HG03196 (cell line): ENCODE data around the gene HS3ST2.
"Not testable (repeated sequence)": the region's sequence is repeated elsewhere in the genome, so short reads cannot be mapped to it uniquely, and the experiment has no call there.

ENCODE experiments used
- ATAC-seq: cut with Tn5 transposase; IDR thresholded peaks from one replicate; pipeline ENCODE4 v1.9.1; 2021; ENCODE audit not compliant: unreplicated experiment

Gene HS3ST2

GRCh38 chr16:22874394-22874793 is 60.4 kb downstream of the HS3ST2 start:
- ATAC-seq, result no peak

DNA sequence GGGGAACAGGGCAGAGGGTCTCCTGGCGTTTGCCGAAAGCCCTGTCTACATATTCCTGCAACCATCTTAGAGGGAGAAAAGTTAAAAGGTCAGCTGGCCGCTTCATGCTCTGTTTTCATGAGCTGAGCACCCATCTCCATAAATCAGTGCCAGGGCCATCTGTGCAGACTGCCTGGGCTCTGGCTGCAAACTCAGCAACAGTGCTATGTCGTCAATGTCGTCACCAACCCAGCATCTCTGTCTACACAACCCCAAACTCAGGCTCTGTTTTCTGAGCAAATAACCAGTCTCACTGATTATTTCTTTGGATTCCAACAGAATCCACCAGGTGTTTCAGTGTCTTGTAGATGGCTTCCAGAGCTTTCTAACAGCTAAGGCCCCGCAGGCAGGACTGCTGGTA is 65.0 kb downstream of the HS3ST2 start:
- no peak for ATAC-seq

DNA sequence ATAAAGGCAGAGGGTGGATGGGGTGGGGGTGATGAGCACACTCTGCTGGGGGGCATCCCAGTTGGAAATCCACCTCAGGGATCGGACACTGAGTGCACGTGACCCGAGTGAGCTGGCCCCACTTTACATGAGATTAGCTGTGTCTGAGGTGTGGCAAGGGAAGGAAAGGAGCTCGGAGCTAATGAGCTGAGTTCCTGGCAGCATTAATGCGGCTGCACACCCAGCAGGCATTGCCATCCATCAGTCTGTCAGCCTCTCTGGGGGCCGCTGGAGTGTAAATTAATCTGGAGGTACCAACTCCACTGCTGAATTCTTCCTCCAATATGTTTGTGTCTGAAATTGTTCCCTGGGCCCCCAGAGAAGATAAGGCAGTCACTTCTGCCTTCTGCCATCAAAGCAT is 65.5 kb downstream of the HS3ST2 start:
- ATAC-seq, result no peak

GRCh38 chr16:22882981-22883380 is 69.0 kb downstream of the HS3ST2 start:
- ATAC-seq, result no peak

- ATAC-seq, result no peak
Measured at GRCh38 chr16:22885951-22886350, 72.0 kb downstream of the HS3ST2 start.

- ATAC-seq, result no peak
Measured at GRCh38 chr16:22886927-22887326, 73.0 kb downstream of the HS3ST2 start.

- no peak for ATAC-seq
Measured at GRCh38 chr16:22887445-22887844, 73.5 kb downstream of the HS3ST2 start.

GRCh38 chr16:22888791-22889190 is 74.8 kb downstream of the HS3ST2 start:
- no peak for ATAC-seq

DNA sequence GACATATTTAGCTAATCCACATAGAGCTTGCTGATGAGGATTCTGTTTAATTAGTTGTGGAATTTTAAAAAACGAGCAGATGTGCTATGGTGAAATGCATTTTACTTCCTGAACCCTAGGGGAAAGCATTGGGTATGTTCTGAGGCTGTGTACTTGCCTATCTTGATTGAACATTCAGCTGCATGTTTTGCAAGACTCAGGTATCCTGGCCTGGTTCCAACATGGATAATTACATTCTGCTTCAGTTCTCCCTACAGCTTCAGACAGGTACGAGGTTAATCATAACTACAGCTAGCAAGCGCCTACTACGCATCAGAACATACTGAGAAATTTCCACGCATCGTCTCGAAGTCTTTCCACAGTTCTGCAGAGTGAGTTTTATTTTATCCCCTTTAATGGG is 77.0 kb downstream of the HS3ST2 start:
- no peak for ATAC-seq

- no peak for ATAC-seq
Measured at GRCh38 chr16:22897184-22897583, 83.2 kb downstream of the HS3ST2 start.

- no peak for ATAC-seq
Measured at GRCh38 chr16:22898131-22898530, 84.2 kb downstream of the HS3ST2 start.

GRCh38 chr16:22898874-22899348 is 84.9 kb downstream of the HS3ST2 start:
- ATAC-seq, result no peak

DNA sequence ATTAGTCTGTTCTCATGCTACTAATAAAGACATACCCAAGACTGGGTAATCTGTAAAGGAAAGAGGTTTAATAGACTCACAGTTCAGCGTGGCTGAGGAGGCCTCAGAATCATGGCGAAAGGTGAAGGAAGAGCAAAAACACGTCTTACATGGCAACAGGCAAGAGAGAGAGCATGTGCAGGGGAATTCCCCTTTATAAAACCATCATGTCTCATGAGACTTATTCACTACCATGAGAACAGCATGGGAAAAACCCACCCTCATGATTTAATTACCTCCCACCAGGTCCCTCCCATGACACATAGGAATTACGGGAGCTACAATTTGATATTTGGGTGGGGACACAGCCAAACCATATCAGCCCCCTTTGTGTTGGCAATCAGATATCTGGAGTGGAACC is 85.6 kb downstream of the HS3ST2 start:
- ATAC-seq, result not testable (repeated sequence)

DNA sequence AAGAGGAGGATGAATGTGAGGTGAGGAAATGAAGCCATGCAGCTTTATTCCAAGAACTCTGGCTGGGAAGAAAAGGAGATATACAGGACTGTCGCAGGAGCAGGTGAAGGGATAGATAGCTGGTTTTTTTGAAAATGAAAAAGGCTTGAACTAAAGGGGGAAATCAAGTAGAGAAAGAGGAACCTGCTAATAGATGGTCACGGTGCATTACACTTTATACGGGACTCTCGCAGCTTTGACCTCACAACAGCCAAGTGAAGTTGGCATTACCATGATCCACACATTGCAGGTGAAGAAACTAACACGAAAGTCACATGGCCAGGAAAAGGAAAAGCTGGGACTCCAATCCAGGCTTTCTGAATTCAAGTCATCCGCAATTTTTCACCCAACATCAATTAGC is 86.9 kb downstream of the HS3ST2 start:
- ATAC-seq, result no peak

DNA sequence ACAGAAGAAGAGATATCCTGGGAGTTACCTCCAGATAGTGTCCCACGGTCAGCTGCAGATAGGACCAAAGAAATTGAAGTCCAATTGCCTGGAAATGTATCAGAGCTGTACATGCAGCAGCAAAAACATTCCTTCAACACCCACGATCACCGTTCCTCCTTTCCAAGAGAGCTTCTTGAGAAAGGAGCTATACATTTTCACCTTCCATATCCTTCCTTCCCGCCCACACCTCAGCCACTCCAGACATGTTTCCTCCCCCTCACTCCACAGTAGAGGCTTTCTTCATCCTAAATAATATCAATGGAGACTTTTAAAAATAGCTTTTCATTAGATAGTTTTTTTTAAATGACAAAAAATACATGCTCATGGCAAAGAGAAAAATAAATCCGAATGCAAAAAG is 87.6 kb downstream of the HS3ST2 start:
- ATAC-seq, result no peak

DNA sequence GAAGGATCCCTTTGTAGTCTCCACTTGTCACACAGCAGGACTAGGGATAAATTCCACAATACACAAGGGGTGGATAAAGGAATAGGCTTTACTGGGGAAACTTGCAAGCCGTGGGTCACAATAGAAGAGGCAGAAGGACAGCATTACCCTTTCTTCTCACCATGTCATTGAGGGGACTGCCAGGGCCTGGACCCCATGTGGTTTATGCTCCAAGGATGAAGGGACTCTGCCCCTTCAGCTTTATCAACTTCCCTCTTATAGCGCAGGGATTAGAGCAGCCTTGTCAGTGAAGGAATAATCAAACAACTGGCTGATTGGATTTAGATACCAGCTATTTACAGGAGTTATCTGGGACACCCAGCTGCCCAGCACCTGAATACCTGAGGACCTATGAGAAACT is 89.8 kb downstream of the HS3ST2 start:
- no peak for ATAC-seq

GRCh38 chr16:22912654-22913053 is 98.7 kb downstream of the HS3ST2 start:
- ATAC-seq, result no peak

GRCh38 chr16:22915003-22915402 is 101.0 kb downstream of the HS3ST2 start:
- ATAC-seq, result no peak

DNA sequence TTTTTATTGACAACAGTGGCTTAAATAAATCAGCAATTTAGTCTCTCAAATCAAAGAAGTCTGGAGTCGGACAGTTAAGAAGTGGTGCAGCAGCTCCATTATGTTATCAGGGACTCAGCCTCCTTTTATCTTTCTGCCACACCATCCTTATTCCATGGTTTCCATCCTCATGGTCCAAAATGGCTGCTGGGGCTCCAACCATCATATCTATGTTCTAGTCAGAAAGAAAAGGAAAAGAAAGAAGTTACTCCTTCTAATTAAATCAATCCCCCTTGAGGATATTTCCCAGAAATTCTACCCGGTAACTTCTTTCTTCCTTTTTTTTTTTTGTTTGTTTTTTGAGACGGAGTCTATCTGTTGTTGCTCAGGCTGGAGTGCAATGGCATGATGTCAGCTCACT is 109.5 kb downstream of the HS3ST2 start:
- ATAC-seq, result no peak

- no peak for ATAC-seq
Measured at GRCh38 chr16:22924492-22924891, 110.5 kb downstream of the HS3ST2 start.

DNA sequence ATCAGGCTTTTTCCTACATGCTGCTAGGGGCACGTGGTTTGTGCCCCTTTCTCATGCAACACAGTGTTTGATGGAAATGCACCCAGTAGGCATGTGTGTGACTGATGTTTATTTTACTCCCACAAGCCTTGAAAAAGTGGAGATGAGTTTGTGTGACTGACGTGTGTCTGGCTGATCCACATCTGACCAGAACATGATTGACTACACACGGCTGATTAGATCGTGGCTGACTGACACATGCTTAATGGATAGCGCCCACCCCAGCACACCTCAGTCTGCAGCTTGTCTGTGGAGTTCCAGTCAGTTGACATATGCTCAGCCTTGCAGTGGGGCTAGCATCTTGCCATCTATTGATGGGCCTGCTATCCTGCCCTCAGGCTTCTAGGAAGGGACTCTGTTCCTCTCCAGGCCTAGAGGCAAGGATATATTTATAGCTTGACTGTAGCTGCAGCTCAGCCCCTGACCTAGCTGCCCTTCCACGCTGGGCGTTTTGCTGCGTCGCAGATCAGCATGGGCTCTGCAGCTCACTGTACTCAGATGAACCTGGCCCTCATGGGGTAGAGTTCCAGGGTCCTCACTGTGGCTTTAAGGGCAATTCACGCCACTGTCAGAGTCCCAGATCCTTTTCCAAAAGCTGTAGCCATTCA is 112.3 kb downstream of the HS3ST2 start:
- ATAC-seq, result no peak

- no peak for ATAC-seq
Measured at GRCh38 chr16:22927306-22927705, 113.3 kb downstream of the HS3ST2 start.

DNA sequence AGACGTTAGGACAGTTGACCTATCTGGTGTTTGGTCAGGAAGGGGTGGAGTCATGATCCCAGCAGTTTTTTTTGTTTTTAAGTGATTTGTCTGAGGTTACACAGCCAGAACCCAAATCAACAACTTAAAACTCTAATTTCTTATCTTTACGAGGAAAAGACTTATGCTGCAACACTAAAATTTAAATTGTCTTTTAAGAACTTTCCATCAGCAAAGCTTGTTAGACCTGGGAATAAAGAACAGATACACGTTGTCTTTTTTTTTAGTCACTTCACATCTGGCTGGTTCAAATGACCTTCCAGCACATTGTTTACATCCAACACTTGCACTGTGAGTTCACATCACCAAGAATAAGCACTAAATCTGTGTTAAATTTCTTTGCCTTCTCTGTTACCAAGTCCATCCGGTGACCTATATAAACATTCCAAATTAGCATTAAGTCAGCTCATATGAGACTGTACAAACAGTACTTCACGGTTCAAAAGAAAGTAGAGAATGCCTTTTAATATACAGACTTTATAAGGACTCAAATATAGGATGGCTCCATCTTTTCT is 115.0 kb downstream of the HS3ST2 start:
- no peak for ATAC-seq
